ENCODE data around the gene UMODL1. TPM values are rescaled to one million over a fixed set of nuclear protein-coding genes. Genes with fewer than 3 reads are reported as not detected.

Gene UMODL1
- polyA plus RNA-seq, 1 donor: 0.67 TPM

- no CpG with 5 or more reads among the region's 21 CpGs for WGBS (ENCODE audit: insufficient coverage, low lambda C conversion rate)
- no peaks in the 10 kb centered on the region for H3K27me3 ChIP-seq (ENCODE audit: control insufficient read depth, insufficient read depth, low read length)
- DNase-seq: no peak
These were observed 18.7 kb downstream of the UMODL1 start for GRCh38 chr21:42089665-42090310.

DNA sequence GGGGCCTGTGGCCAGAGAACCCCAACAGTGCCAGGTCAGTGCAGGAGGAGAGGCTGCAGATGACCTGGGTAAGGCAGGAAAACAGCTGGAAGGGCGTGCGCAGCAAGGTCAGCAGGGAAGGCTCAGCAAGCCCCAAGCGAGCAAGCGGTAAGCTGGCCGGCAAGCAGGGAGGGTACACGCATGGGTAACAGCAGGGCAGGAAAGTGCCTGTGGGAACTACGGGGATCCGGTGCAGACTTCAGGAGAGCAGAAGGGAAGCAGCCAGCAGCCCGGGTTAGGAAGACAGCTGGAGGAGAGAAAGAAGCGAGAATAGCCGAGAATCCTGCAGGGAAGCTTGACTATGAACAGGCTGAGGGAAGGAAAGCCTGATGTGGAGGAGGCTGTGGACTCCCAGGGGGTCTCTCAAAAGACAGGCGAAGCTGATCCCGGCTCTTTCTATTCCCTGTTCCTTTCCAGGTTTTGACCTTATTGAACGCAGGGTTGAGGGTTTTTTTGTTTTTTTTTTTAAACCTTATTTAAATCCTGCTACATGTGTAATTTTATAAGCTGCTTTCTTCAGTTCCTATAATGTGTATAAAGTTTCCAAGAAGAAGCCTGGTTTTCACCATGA, 20.9 kb downstream of the UMODL1 start:
- no peak for DNase-seq
- no peak overlapping the region for H3K27ac ChIP-seq (ENCODE audit: low read length)
- H3K36me3 ChIP-seq (ENCODE audit: control insufficient read depth, insufficient read depth, low read length): no peaks in the 10 kb centered on the region
- H3K4me1 ChIP-seq (ENCODE audit: control insufficient read depth, insufficient read depth, low read length): peaks cover 2% of the 10 kb centered on the region
- no CpG with 5 or more reads among the region's 14 CpGs for WGBS (ENCODE audit: insufficient coverage, low lambda C conversion rate)
- no peak overlapping the region for H3K4me3 ChIP-seq (ENCODE audit: low read length)
- peaks cover 8% of the 10 kb centered on the region for H3K9me3 ChIP-seq (ENCODE audit: control insufficient read depth, low read depth, low read length)
- H3K27me3 ChIP-seq (ENCODE audit: control insufficient read depth, insufficient read depth, low read length): no peaks in the 10 kb centered on the region

More at GRCh38 chr21:42089665-42090310, 18.7 kb downstream of the UMODL1 start:
- no peak overlapping the region for H3K27ac ChIP-seq (ENCODE audit: low read length)
- no peaks in the 10 kb centered on the region for H3K36me3 ChIP-seq (ENCODE audit: control insufficient read depth, insufficient read depth, low read length)
- no peak overlapping the region for H3K4me3 ChIP-seq (ENCODE audit: low read length)
- H3K9me3 ChIP-seq (ENCODE audit: control insufficient read depth, low read depth, low read length): peaks cover 4% of the 10 kb centered on the region
- peaks cover 2% of the 10 kb centered on the region for H3K4me1 ChIP-seq (ENCODE audit: control insufficient read depth, insufficient read depth, low read length)

DNA sequence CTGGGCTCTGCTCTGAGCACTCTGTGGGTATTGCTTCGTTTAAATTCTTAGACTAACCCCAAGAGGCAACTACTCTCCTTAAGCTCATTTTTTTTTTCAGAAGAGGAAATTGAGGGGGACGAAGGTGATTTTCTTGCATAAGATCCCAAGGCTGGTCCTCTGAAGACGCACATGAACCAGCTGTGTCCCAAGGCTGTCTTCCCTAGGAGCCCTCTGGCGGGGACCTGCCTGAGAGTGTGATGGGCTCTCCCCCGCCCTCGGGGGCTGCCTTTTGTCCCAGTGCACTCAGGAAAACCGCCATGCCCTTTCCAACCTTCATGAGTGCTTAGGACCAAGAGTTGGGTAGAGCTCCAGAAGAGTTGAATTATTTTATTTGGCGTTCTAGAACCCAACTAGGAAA, 21.7 kb downstream of the UMODL1 start:
- Histone ChIP-seq H3K4me1 (ENCODE audit: control insufficient read depth, insufficient read depth, low read length) (peaks cover 9% of the 10 kb centered on the region), H3K27me3 (ENCODE audit: control insufficient read depth, insufficient read depth, low read length) (no peaks in the 10 kb centered on the region), H3K36me3 (ENCODE audit: control insufficient read depth, insufficient read depth, low read length) (no peaks in the 10 kb centered on the region), H3K27ac (ENCODE audit: low read length) (no peak overlapping the region), H3K4me3 (ENCODE audit: low read length) (no peak overlapping the region), H3K9me3 (ENCODE audit: control insufficient read depth, low read depth, low read length) (peaks cover 8% of the 10 kb centered on the region)
- WGBS (ENCODE audit: insufficient coverage, low lambda C conversion rate): no CpG with 5 or more reads among the region's 8 CpGs
- DNase-seq: no peak

DNA sequence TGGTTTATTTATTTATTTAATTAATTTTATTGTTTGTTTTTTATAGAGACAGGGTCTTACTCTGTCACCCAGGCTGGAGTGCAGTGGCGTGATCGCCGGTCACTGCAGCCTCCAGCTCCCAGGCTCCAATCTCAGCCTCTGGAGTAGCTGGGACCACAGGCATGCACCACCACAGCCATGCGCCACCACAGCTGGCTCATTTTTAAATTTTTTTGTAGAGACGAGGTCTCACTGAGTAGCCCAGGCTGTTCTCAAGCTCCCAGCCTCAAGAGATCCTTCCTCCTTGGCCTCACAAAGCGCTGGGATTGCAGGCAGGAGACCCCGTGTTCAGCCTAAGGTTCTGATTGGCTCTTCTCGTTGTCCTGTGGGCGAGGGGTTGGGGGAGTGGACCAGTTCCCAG, 22.1 kb downstream of the UMODL1 start:
- DNase-seq: no peak
- no CpG with 5 or more reads among the region's 9 CpGs for WGBS (ENCODE audit: insufficient coverage, low lambda C conversion rate)
- Histone ChIP-seq H3K4me3 (ENCODE audit: low read length) (no peak overlapping the region), H3K36me3 (ENCODE audit: control insufficient read depth, insufficient read depth, low read length) (no peaks in the 10 kb centered on the region), H3K4me1 (ENCODE audit: control insufficient read depth, insufficient read depth, low read length) (peaks cover 11% of the 10 kb centered on the region), H3K9me3 (ENCODE audit: control insufficient read depth, low read depth, low read length) (peaks cover 8% of the 10 kb centered on the region), H3K27ac (ENCODE audit: low read length) (no peak overlapping the region), H3K27me3 (ENCODE audit: control insufficient read depth, insufficient read depth, low read length) (no peaks in the 10 kb centered on the region)

GRCh38 chr21:42093991-42094421, 22.9 kb downstream of the UMODL1 start:
- WGBS (ENCODE audit: insufficient coverage, low lambda C conversion rate): 100% methylated on average over 1 of the region's 15 CpGs
- no peak overlapping the region for H3K4me3 ChIP-seq (ENCODE audit: low read length)
- peaks cover 17% of the 10 kb centered on the region for H3K4me1 ChIP-seq (ENCODE audit: control insufficient read depth, insufficient read depth, low read length)
- no peaks in the 10 kb centered on the region for H3K36me3 ChIP-seq (ENCODE audit: control insufficient read depth, insufficient read depth, low read length)
- peaks cover 8% of the 10 kb centered on the region for H3K9me3 ChIP-seq (ENCODE audit: control insufficient read depth, low read depth, low read length)
- H3K27ac ChIP-seq (ENCODE audit: low read length): no peak overlapping the region
- no peak for DNase-seq
- no peaks in the 10 kb centered on the region for H3K27me3 ChIP-seq (ENCODE audit: control insufficient read depth, insufficient read depth, low read length)

GRCh38 chr21:42094811-42095210, 23.7 kb downstream of the UMODL1 start:
- Histone ChIP-seq H3K4me1 (ENCODE audit: control insufficient read depth, insufficient read depth, low read length) (peaks cover 16% of the 10 kb centered on the region), H3K27ac (ENCODE audit: low read length) (no peak overlapping the region), H3K36me3 (ENCODE audit: control insufficient read depth, insufficient read depth, low read length) (no peaks in the 10 kb centered on the region), H3K9me3 (ENCODE audit: control insufficient read depth, low read depth, low read length) (peaks cover 7% of the 10 kb centered on the region), H3K27me3 (ENCODE audit: control insufficient read depth, insufficient read depth, low read length) (no peaks in the 10 kb centered on the region), H3K4me3 (ENCODE audit: low read length) (no peak overlapping the region)
- no CpG with 5 or more reads among the region's 6 CpGs for WGBS (ENCODE audit: insufficient coverage, low lambda C conversion rate)
- no peak for DNase-seq

- H3K27ac ChIP-seq (ENCODE audit: low read length): no peak overlapping the region
- DNase-seq: no peak
- H3K27me3 ChIP-seq (ENCODE audit: control insufficient read depth, insufficient read depth, low read length): no peaks in the 10 kb centered on the region
- H3K9me3 ChIP-seq (ENCODE audit: control insufficient read depth, low read depth, low read length): peaks cover 5% of the 10 kb centered on the region
- H3K36me3 ChIP-seq (ENCODE audit: control insufficient read depth, insufficient read depth, low read length): no peaks in the 10 kb centered on the region
- no peak overlapping the region for H3K4me3 ChIP-seq (ENCODE audit: low read length)
- no CpG with 5 or more reads among the region's 2 CpGs for WGBS (ENCODE audit: insufficient coverage, low lambda C conversion rate)
- H3K4me1 ChIP-seq (ENCODE audit: control insufficient read depth, insufficient read depth, low read length): peaks cover 16% of the 10 kb centered on the region
These were observed 24.5 kb downstream of the UMODL1 start for GRCh38 chr21:42095581-42095980.

DNA sequence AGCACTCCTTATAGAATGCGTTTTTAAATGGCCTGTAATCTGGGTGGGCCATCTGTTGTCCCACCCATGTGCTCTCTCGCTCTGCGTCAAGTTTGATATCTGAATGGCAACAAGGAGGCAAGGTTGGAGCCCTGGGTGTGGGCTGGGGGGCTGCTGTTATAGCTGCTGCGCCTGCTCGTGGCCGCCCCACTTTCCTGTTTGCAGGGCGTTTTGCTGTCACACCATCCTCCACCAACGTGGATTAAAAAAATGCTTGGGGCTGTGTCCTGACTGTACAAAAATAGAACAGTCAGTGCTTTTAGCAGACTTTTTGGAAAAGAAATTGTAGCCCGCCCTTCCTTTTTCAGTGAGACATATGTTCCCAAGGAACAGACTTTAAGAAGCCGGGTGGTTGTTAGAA, 25.4 kb downstream of the UMODL1 start:
- Histone ChIP-seq H3K27me3 (ENCODE audit: control insufficient read depth, insufficient read depth, low read length) (no peaks in the 10 kb centered on the region), H3K27ac (ENCODE audit: low read length) (no peak overlapping the region), H3K36me3 (ENCODE audit: control insufficient read depth, insufficient read depth, low read length) (no peaks in the 10 kb centered on the region), H3K4me1 (ENCODE audit: control insufficient read depth, insufficient read depth, low read length) (peaks cover 23% of the 10 kb centered on the region), H3K9me3 (ENCODE audit: control insufficient read depth, low read depth, low read length) (peaks cover 5% of the 10 kb centered on the region), H3K4me3 (ENCODE audit: low read length) (no peak overlapping the region)
- 79% methylated on average over 3 of the region's 10 CpGs for WGBS (ENCODE audit: insufficient coverage, low lambda C conversion rate)
- no peak for DNase-seq

- DNase-seq: no peak
- H3K9me3 ChIP-seq (ENCODE audit: control insufficient read depth, low read depth, low read length): peaks cover 5% of the 10 kb centered on the region
- WGBS (ENCODE audit: insufficient coverage, low lambda C conversion rate): no CpG with 5 or more reads among the region's 3 CpGs
- no peak overlapping the region for H3K4me3 ChIP-seq (ENCODE audit: low read length)
- peak overlapping the region; percentile 92 for H3K27ac ChIP-seq (ENCODE audit: low read length)
- no peaks in the 10 kb centered on the region for H3K27me3 ChIP-seq (ENCODE audit: control insufficient read depth, insufficient read depth, low read length)
- H3K36me3 ChIP-seq (ENCODE audit: control insufficient read depth, insufficient read depth, low read length): no peaks in the 10 kb centered on the region
- H3K4me1 ChIP-seq (ENCODE audit: control insufficient read depth, insufficient read depth, low read length): peaks cover 28% of the 10 kb centered on the region
These were observed 26.2 kb downstream of the UMODL1 start for GRCh38 chr21:42097274-42097673.

GRCh38 chr21:42097860-42098454, 26.8 kb downstream of the UMODL1 start:
- no peak overlapping the region for H3K4me3 ChIP-seq (ENCODE audit: low read length)
- peaks cover 5% of the 10 kb centered on the region for H3K9me3 ChIP-seq (ENCODE audit: control insufficient read depth, low read depth, low read length)
- H3K36me3 ChIP-seq (ENCODE audit: control insufficient read depth, insufficient read depth, low read length): no peaks in the 10 kb centered on the region
- H3K4me1 ChIP-seq (ENCODE audit: control insufficient read depth, insufficient read depth, low read length): peaks cover 35% of the 10 kb centered on the region
- no peaks in the 10 kb centered on the region for H3K27me3 ChIP-seq (ENCODE audit: control insufficient read depth, insufficient read depth, low read length)
- peak; percentile 94 to 97 for DNase-seq
- H3K27ac ChIP-seq (ENCODE audit: low read length): peak overlapping the region; percentile 92
- no CpG with 5 or more reads among the region's 8 CpGs for WGBS (ENCODE audit: insufficient coverage, low lambda C conversion rate)

Measured in large intestine (tissue), 3 donors.